ENCODE data around the gene GXYLT2. TPM values are rescaled to one million over a fixed set of nuclear protein-coding genes. Genes with fewer than 3 reads are reported as not detected.

The GXYLT2 gene
- total and polyA plus RNA-seq, 2 donors (not counting 1 experiment from before 2014, with no cell fraction given), result not detected

GRCh38 chr3:72930754-72931153 lies 42.9 kb downstream of the GXYLT2 start:
- no peaks in the 10 kb centered on the region for H4K20me1 ChIP-seq (ENCODE audit: control insufficient read depth, insufficient read depth, low read length, poor library complexity, severe bottlenecking)
- Mint-ChIP-seq H3K4me1 (no peaks in the 10 kb centered on the region), H3K27me3 (peaks cover 22% of the 10 kb centered on the region), H3K4me3 (no peak overlapping the region), H3K27ac (no peak overlapping the region), H3K9me3 (ENCODE audit: insufficient read depth) (peaks cover 3% of the 10 kb centered on the region)
- intact Hi-C loops (cut with micrococcal nuclease), result loop anchor here (10.0 kb wide), 2 partner anchors 574 to 1216 kb away; no protein-coding TSS in a partner anchor
- H3K4me2 ChIP-seq (replicated peaks; ENCODE audit: low read depth, low read length, poor library complexity, severe bottlenecking), result no peak overlapping the region
- ChIA-PET POLR2A (no interaction called here), CTCF (interaction anchor here (0.6 to 0.9 kb wide), 2 partner anchors 15 to 31 kb away, joined by 3 read pairs; no protein-coding TSS in a partner anchor)
- 89% methylated on average over 3 of the region's 4 CpGs for WGBS (ENCODE audit: insufficient coverage)
- H3K9ac ChIP-seq (ENCODE audit: low read length), result no peak overlapping the region
- H2AFZ ChIP-seq (ENCODE audit: insufficient read depth, low read depth, low read length, poor library complexity, severe bottlenecking), result no peak overlapping the region
- H3K9me3 ChIP-seq (ENCODE audit: control extremely low read depth in 1 of 3, control insufficient read depth in 2 of 3, insufficient read depth in 1 of 3, low read length in 2 of 3), result peaks cover 0 to 7% (median 3%) of the 10 kb centered on the region in 3 donors
- H3K27me3 ChIP-seq (replicated peaks in 1 of 4; ENCODE audit: control extremely low read depth in 1 of 4, control insufficient read depth in 3 of 4, insufficient read depth in 4 of 4, low read length in 3 of 4), result peaks cover 0 to 5% (median 3%) of the 10 kb centered on the region in 4 experiments
- no peak overlapping the region for H3K4me3 ChIP-seq (ENCODE audit: control extremely low read depth in 1 of 5, extremely low read depth in 1 of 5, insufficient read depth in 1 of 5, low read depth in 2 of 5, low read length in 4 of 5)
- ATAC-seq (ENCODE audit: low read depth) (no peak), DNase-seq (no peak)
- H3K27ac ChIP-seq (ENCODE audit: low read length in 2 of 2), result no peak overlapping the region
- no peaks in the 10 kb centered on the region for H3K36me3 ChIP-seq (replicated peaks in 1 of 2; ENCODE audit: control extremely low read depth in 1 of 2, control insufficient read depth in 1 of 2, extremely low read depth in 1 of 2, insufficient read depth in 2 of 2, low read length in 1 of 2)
- H3K79me2 ChIP-seq (ENCODE audit: control insufficient read depth, insufficient read depth, low read length), result no peaks in the 10 kb centered on the region
- TF ChIP-seq EZH2 (IDR thresholded peaks at IDR 0.05; ENCODE audit: borderline replicate concordance, insufficient read depth, low read depth, low read length, poor library complexity, severe bottlenecking), result no peak
- TF ChIP-seq CTCF (IDR thresholded peaks at IDR 0.05), result no peak
- H3K4me1 ChIP-seq (ENCODE audit: control insufficient read depth in 2 of 2, insufficient read depth in 2 of 2, low read length in 2 of 2), result no peaks in the 10 kb centered on the region

- H3K4me3 Mint-ChIP-seq, result no peak overlapping the region
- no peak overlapping the region for H3K27ac ChIP-seq (ENCODE audit: low read length in 2 of 2)
- H3K27me3 ChIP-seq (replicated peaks in 1 of 4; ENCODE audit: control extremely low read depth in 1 of 4, control insufficient read depth in 3 of 4, insufficient read depth in 4 of 4, low read length in 3 of 4), result peaks cover 0 to 5% (median 3%) of the 10 kb centered on the region in 4 experiments
- POLR2A ChIA-PET, result no interaction called here
- H3K79me2 ChIP-seq (ENCODE audit: control insufficient read depth, insufficient read depth, low read length), result no peaks in the 10 kb centered on the region
- H3K4me1 Mint-ChIP-seq, result no peaks in the 10 kb centered on the region
- intact Hi-C loops (cut with micrococcal nuclease), result loop anchor here (10.0 kb wide), 2 partner anchors 572 to 1218 kb away; no protein-coding TSS in a partner anchor
- no peak overlapping the region for H3K9ac ChIP-seq (ENCODE audit: low read length)
- peaks cover 21% of the 10 kb centered on the region for H3K27me3 Mint-ChIP-seq
- no peak overlapping the region for H2AFZ ChIP-seq (ENCODE audit: insufficient read depth, low read depth, low read length, poor library complexity, severe bottlenecking)
- no peak overlapping the region for H3K4me2 ChIP-seq (replicated peaks; ENCODE audit: low read depth, low read length, poor library complexity, severe bottlenecking)
- CTCF ChIA-PET, result no interaction called here
- no peak overlapping the region for H3K4me3 ChIP-seq (ENCODE audit: control extremely low read depth in 1 of 5, extremely low read depth in 1 of 5, insufficient read depth in 1 of 5, low read depth in 2 of 5, low read length in 4 of 5)
- peaks cover 0 to 7% (median 3%) of the 10 kb centered on the region in 3 donors for H3K9me3 ChIP-seq (ENCODE audit: control extremely low read depth in 1 of 3, control insufficient read depth in 2 of 3, insufficient read depth in 1 of 3, low read length in 2 of 3)
- H3K36me3 ChIP-seq (replicated peaks in 1 of 2; ENCODE audit: control extremely low read depth in 1 of 2, control insufficient read depth in 1 of 2, extremely low read depth in 1 of 2, insufficient read depth in 2 of 2, low read length in 1 of 2), result no peaks in the 10 kb centered on the region
- DNase-seq (no peak), ATAC-seq (ENCODE audit: low read depth) (no peak)
- H4K20me1 ChIP-seq (ENCODE audit: control insufficient read depth, insufficient read depth, low read length, poor library complexity, severe bottlenecking), result no peaks in the 10 kb centered on the region
- H3K27ac Mint-ChIP-seq, result no peak overlapping the region
- peaks cover 3% of the 10 kb centered on the region for H3K9me3 Mint-ChIP-seq (ENCODE audit: insufficient read depth)
- no peaks in the 10 kb centered on the region for H3K4me1 ChIP-seq (ENCODE audit: control insufficient read depth in 2 of 2, insufficient read depth in 2 of 2, low read length in 2 of 2)
- TF ChIP-seq CTCF (IDR thresholded peaks at IDR 0.05), result no peak
- TF ChIP-seq EZH2 (IDR thresholded peaks at IDR 0.05; ENCODE audit: borderline replicate concordance, insufficient read depth, low read depth, low read length, poor library complexity, severe bottlenecking), result no peak
These were observed 44.6 kb downstream of the GXYLT2 start for GRCh38 chr3:72932416-72932815.

Measured in B cell (primary cell).